Transverse colon (tissue), 4 donors: ENCODE results near the gene MAGI1. TPM values are rescaled to one million over a fixed set of nuclear protein-coding genes. Genes with fewer than 3 reads are reported as not detected.

Experiments
- DNase-seq: peaks from one replicate; pipeline ENCODE4 v3.0.0-alpha.2; 2019
- H3K27ac ChIP-seq, 4 donors: fragments of 200-600 bp; sonication (generic); 2 replicates each; pipeline ENCODE4 v1.5.1; 2016 to 2018; ENCODE audit warnings: inconsistent platforms in 4 of 4
- H3K27me3 ChIP-seq: fragments of 200-600 bp; sonication (generic); 2 replicates; pipeline ENCODE4 v1.5.1; 2017; ENCODE audit warnings: inconsistent platforms
- H3K36me3 ChIP-seq, 4 donors: fragments of 200-600 bp; sonication (generic); 2 replicates each; pipeline ENCODE4 v1.5.1; 2017 to 2019; ENCODE audit warnings: inconsistent platforms in 4 of 4
- H3K4me1 ChIP-seq, 4 donors: fragments of 200-600 bp; sonication (generic); 2 replicates each; pipeline ENCODE4 v1.5.1; 2017 to 2020; ENCODE audit warnings: inconsistent platforms in 4 of 4
- H3K4me3 ChIP-seq, 4 donors: fragments of 200-600 bp; sonication (generic); 1 replicate in 1 of 4; 2 replicates in 3 of 4; pipeline versions ENCODE4 v1.5.1 to v1.6.1; 2017 to 2019; ENCODE audit warnings: inconsistent platforms in 4 of 4
- H3K9me3 ChIP-seq, 2 donors: fragments of 200-600 bp; sonication (generic); 2 replicates each; pipeline ENCODE4 v1.5.1; 2017 to 2019; ENCODE audit warnings: inconsistent platforms in 2 of 2
- EP300 ChIP-seq: sonication (generic); formaldehyde crosslinking; IDR thresholded peaks from one replicate; pipeline ENCODE4 v1.6.1; 2017; ENCODE audit warnings: antibody characterized with exemption, low read depth
- POLR2A ChIP-seq: fragments of 450-650 bp; IDR thresholded peaks from one replicate; pipeline ENCODE4 v1.6.1; 2016; ENCODE audit warnings: antibody characterized with exemption, mild to moderate bottlenecking, moderate library complexity
- POLR2AphosphoS5 ChIP-seq, 3 donors: sonication (generic); formaldehyde crosslinking; IDR thresholded peaks; one replicate each; pipeline ENCODE4 v1.6.1; 2016; ENCODE audit warnings: antibody characterized with exemption in 3 of 3
- WGBS, 2 donors: methylation state at CpG; one replicate each; pipeline ENCODE4 v1.1.5; 2018; ENCODE audit warnings: low coverage in 1 of 2; 5-methylcytosine and 5-hydroxymethylcytosine counted together
- in situ Hi-C, 4 donors: fragments of 200-750 bp; cut with MboI; loops; one replicate each; pipeline versions ENCODE4 v1.15.0 to v1.15.1; 2017; ENCODE audit warnings: low sequenced_read_pairs in 3 of 4, low pct_ligation_motif_present in 1 of 4, low pct_unique_long_range_greater_than_20kb in 1 of 4
- intact Hi-C: fragments of 100-400 bp; cut with DNase I; formaldehyde crosslinking; loops from one replicate; pipeline ENCODE4 v1.15.1; 2023; ENCODE audit warnings: low total_unique reads
- total RNA-seq, 4 donors: library from RNA; depleted of rRNA; stranded (reverse); fragments of >200 nt; gene quantifications; one replicate each; pipeline ENCODE4 v1.1.0, GENCODE V29; 2016
- TF ChIP-seq, protein P1 (sequence below), 5 experiments: fragments of 200-600 bp in 3 of 5; fragments of 450-650 bp in 2 of 5; sonication (generic) in 3 of 5; IDR thresholded peaks; 1 replicate in 2 of 5; 2 replicates in 3 of 5; pipeline ENCODE4 v1.5.1; 2016 to 2017; ENCODE audit warnings: antibody characterized with exemption in 5 of 5, inconsistent platforms in 3 of 5, mild to moderate bottlenecking in 2 of 5, moderate library complexity in 1 of 5

MAGI1 gene
- total RNA-seq, 4 donors from 2014 or later = 50.8 to 190 (median 67.4) TPM

GRCh38 chr3:65593780-65594752, 444.7 kb downstream of the MAGI1 start:
- WGBS, 2 donors = 80 to 81% methylated on average over 4 of the region's 4 CpGs
- Histone ChIP-seq H3K9me3 (no peaks in the 10 kb centered on the region), H3K4me1 (peaks cover 0 to 19% (median 8%) of the 10 kb centered on the region in 4 donors), H3K4me3 (no peak overlapping the region), H3K27ac (no peak overlapping the region), H3K27me3 (no peaks in the 10 kb centered on the region), H3K36me3 (no peaks in the 10 kb centered on the region)
- intact Hi-C loops = no loop called here
- in situ Hi-C loops = no loop called here
- DNase-seq = no peak
- TF ChIP-seq EP300 (no peak), POLR2A (no peak), POLR2AphosphoS5 (IDR thresholded peaks at IDR 0.05) (no peak)
- TF ChIP-seq, protein P1, sequence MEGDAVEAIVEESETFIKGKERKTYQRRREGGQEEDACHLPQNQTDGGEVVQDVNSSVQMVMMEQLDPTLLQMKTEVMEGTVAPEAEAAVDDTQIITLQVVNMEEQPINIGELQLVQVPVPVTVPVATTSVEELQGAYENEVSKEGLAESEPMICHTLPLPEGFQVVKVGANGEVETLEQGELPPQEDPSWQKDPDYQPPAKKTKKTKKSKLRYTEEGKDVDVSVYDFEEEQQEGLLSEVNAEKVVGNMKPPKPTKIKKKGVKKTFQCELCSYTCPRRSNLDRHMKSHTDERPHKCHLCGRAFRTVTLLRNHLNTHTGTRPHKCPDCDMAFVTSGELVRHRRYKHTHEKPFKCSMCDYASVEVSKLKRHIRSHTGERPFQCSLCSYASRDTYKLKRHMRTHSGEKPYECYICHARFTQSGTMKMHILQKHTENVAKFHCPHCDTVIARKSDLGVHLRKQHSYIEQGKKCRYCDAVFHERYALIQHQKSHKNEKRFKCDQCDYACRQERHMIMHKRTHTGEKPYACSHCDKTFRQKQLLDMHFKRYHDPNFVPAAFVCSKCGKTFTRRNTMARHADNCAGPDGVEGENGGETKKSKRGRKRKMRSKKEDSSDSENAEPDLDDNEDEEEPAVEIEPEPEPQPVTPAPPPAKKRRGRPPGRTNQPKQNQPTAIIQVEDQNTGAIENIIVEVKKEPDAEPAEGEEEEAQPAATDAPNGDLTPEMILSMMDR (IDR thresholded peaks at IDR 0.05) = no peak

- H3K36me3 ChIP-seq = no peaks in the 10 kb centered on the region
- H3K27ac ChIP-seq = no peak overlapping the region
- in situ Hi-C loops = no loop called here
- H3K4me3 ChIP-seq = no peak overlapping the region
- TF ChIP-seq POLR2A = no peak
- TF ChIP-seq EP300 = no peak
- TF ChIP-seq POLR2AphosphoS5 (IDR thresholded peaks at IDR 0.05) = no peak
- TF ChIP-seq, protein P1 (IDR thresholded peaks at IDR 0.05) = no peak
- intact Hi-C loops = no loop called here
- no peak for DNase-seq
- whole genome bisulfite sequencing, 2 donors = 90 to 100% methylated on average over 3 of the region's 3 CpGs
- H3K4me1 ChIP-seq = peaks cover 0 to 13% (median 2%) of the 10 kb centered on the region in 4 donors
- no peaks in the 10 kb centered on the region for H3K27me3 ChIP-seq
- no peaks in the 10 kb centered on the region for H3K9me3 ChIP-seq
Measured at GRCh38 chr3:65591313-65591712, 447.4 kb downstream of the MAGI1 start.

- 67 to 69% methylated on average over 3 of the region's 3 CpGs for WGBS, 2 donors
- H3K36me3 ChIP-seq = no peaks in the 10 kb centered on the region
- no peaks in the 10 kb centered on the region for H3K9me3 ChIP-seq
- TF ChIP-seq, protein P1 (IDR thresholded peaks at IDR 0.05) = no peak
- TF ChIP-seq EP300 (no peak), POLR2AphosphoS5 (IDR thresholded peaks at IDR 0.05) (no peak), POLR2A (no peak)
- H3K27me3 ChIP-seq = no peaks in the 10 kb centered on the region
- H3K4me1 ChIP-seq = peaks cover 0 to 11% (median 2%) of the 10 kb centered on the region in 4 donors
- in situ Hi-C loops (no loop called here), intact Hi-C loops (no loop called here)
- H3K27ac ChIP-seq = no peak overlapping the region
- DNase-seq = no peak
- no peak overlapping the region for H3K4me3 ChIP-seq
Measured at GRCh38 chr3:65588884-65589283, 449.8 kb downstream of the MAGI1 start.

DNA sequence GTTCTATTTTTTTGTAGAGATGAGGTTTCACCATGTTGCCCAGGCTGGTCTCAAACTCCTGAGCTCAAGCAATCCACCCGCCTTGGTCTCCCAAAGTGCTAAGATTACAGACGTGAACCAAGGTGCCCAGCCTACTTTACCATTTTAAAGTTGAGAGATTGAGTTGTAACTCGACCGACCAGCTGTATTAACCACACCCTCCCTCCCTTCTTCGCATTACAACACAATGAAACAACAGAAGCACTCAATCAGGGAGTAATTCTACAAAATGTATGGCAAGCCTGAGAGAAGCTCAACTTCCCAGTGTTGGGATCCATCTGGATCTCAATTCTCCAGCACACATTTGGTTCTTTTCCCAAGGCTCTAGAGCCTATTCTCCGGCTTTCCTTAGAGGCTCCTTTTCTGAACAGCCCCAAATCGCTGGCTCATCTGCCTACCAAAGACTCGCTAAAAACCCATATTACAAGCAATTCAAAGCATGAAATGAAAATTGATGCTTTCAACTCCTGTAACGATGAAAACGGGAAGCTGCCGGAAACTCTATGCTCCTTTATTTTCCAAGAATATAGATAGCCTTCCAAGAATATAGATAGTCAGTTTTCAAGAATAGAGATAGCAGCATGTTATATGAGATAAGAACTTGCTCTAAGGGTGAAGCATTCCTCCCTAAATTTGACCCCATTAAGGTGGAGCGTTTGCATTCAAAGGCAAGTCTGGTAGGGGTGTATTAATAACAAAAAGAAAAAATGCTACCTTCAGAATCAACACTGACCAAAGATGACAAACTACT, 450.9 kb downstream of the MAGI1 start:
- TF ChIP-seq POLR2AphosphoS5 (IDR thresholded peaks at IDR 0.05) (no peak), EP300 (no peak), POLR2A (no peak)
- TF ChIP-seq, protein P1 (IDR thresholded peaks at IDR 0.05) = no peak
- no peaks in the 10 kb centered on the region for H3K9me3 ChIP-seq
- no peak overlapping the region for H3K27ac ChIP-seq
- in situ Hi-C loops = no loop called here
- peaks cover 0 to 11% (median 2%) of the 10 kb centered on the region in 4 donors for H3K4me1 ChIP-seq
- 87 to 88% methylated on average over 8 to 12 of the region's 12 CpGs for WGBS, 2 donors
- no peaks in the 10 kb centered on the region for H3K27me3 ChIP-seq
- no peak overlapping the region for H3K4me3 ChIP-seq
- intact Hi-C loops = no loop called here
- H3K36me3 ChIP-seq = no peaks in the 10 kb centered on the region
- DNase-seq = no peak
